Calu3 (cell line): ENCODE data around the gene PTPRG. TPM values are rescaled to one million over a fixed set of nuclear protein-coding genes. Genes with fewer than 3 reads are reported as not detected.

Source experiments
- BruUV-seq: library from RNA; stranded (reverse); fragments of 400-500 nt; replicated peaks from 2 replicates; lab custom pipeline; 2021; lab: Mats Ljungman, UMichigan
- CTCF ChIA-PET: fragments of 300-600 bp; sonication (Branson Sonifier 250); formaldehyde crosslinking; loops from one replicate; lab custom pipeline; 2022; ENCODE audit warnings: antibody characterized with exemption; lab: Charles Lee
- DNase-seq: peaks from one replicate; pipeline ENCODE4 v3.0.0; 2022
- H3K27ac Mint-ChIP-seq: one replicate; pipeline ENCODE4 v1.8.0; 2022; ENCODE audit warnings: mixed read lengths; ENCODE audit not compliant: unreplicated experiment
- H3K27me3 Mint-ChIP-seq: one replicate; pipeline ENCODE4 v1.8.0; 2022; ENCODE audit warnings: mixed read lengths; ENCODE audit not compliant: unreplicated experiment
- H3K36me3 Mint-ChIP-seq: one replicate; pipeline ENCODE4 v1.8.0; 2022; ENCODE audit warnings: mild to moderate bottlenecking, moderate library complexity, mixed read lengths; ENCODE audit not compliant: insufficient read depth, unreplicated experiment
- H3K4me1 Mint-ChIP-seq: one replicate; pipeline ENCODE4 v1.8.0; 2022; ENCODE audit warnings: mild to moderate bottlenecking, low read depth, mixed read lengths; ENCODE audit not compliant: unreplicated experiment
- H3K4me3 Mint-ChIP-seq: one replicate; pipeline ENCODE4 v1.8.0; 2022; ENCODE audit warnings: mild to moderate bottlenecking, low read depth, moderate library complexity, mixed read lengths; ENCODE audit not compliant: unreplicated experiment
- H3K9me3 Mint-ChIP-seq: one replicate; pipeline ENCODE4 v1.8.0; 2022; ENCODE audit warnings: low read depth, mixed read lengths; ENCODE audit not compliant: unreplicated experiment
- intact Hi-C: fragments of 100-400 bp; cut with micrococcal nuclease; formaldehyde crosslinking; loops from one replicate; pipeline ENCODE4 v1.10.0; 2022; ENCODE audit not compliant: unreplicated experiment
- total RNA-seq: library from RNA; stranded (reverse); gene quantifications from 2 replicates; pipeline ENCODE4 v1.2.3, GENCODE V29; 2022
- TF ChIP-seq, protein P1 (sequence below): fragments of 200-600 bp; IDR thresholded peaks from one replicate; pipeline ENCODE4 v1.8.0; 2022; ENCODE audit warnings: antibody characterized with exemption; ENCODE audit not compliant: unreplicated experiment

The PTPRG gene
- total RNA-seq, 1 experiment from 2014 or later: 0.35 TPM

DNA sequence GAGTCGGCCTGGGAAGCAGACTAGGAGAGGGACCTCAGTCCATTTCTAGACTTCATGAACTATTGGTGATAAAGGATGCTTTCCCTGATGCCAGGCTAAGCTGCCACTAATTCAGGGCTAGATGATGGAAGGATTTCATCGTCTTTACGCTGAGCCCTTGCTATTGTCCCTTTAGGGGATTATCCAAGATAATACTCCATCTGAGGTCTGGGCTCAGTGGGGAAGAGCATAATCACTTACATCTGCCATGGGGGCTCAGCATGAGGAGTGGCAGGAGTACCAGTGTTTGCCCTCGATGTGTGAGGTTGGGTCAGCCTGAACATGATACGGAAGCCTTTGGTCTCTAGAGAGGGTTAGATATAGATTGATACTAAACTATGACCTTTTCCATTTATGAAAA, 47.3 kb downstream of the PTPRG start:
- intact Hi-C loops: no loop called here
- TF ChIP-seq, protein P1, sequence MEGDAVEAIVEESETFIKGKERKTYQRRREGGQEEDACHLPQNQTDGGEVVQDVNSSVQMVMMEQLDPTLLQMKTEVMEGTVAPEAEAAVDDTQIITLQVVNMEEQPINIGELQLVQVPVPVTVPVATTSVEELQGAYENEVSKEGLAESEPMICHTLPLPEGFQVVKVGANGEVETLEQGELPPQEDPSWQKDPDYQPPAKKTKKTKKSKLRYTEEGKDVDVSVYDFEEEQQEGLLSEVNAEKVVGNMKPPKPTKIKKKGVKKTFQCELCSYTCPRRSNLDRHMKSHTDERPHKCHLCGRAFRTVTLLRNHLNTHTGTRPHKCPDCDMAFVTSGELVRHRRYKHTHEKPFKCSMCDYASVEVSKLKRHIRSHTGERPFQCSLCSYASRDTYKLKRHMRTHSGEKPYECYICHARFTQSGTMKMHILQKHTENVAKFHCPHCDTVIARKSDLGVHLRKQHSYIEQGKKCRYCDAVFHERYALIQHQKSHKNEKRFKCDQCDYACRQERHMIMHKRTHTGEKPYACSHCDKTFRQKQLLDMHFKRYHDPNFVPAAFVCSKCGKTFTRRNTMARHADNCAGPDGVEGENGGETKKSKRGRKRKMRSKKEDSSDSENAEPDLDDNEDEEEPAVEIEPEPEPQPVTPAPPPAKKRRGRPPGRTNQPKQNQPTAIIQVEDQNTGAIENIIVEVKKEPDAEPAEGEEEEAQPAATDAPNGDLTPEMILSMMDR: no peak
- Mint-ChIP-seq H3K9me3 (peaks cover 3% of the 10 kb centered on the region), H3K4me1 (no peaks in the 10 kb centered on the region), H3K27me3 (no peaks in the 10 kb centered on the region), H3K4me3 (no peak overlapping the region), H3K27ac (no peak overlapping the region), H3K36me3 (no peaks in the 10 kb centered on the region)
- DNase-seq: no peak
- CTCF ChIA-PET: no interaction called here
- no TSS peak for BruUV-seq

DNA sequence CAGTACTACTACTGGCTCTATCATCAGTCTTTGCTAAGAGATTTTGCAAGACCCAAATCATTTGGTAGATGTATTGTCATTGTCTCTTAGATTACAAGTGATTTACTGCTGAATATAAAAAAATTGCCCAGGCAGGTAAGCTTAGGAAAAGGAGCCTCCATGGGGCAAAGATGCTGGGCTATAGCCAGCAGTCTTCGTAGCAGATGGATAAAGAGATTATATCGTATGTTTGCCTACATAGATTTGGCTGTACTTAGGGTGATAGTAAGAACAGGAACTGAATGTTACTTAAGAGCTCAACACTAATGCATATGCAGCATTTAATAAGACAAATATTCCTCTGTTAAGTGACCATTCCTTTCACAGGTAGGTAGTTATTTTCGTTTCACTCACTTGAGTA, 48.9 kb downstream of the PTPRG start:
- Mint-ChIP-seq H3K9me3 (peaks cover 5% of the 10 kb centered on the region), H3K27ac (no peak overlapping the region), H3K27me3 (no peaks in the 10 kb centered on the region), H3K4me1 (no peaks in the 10 kb centered on the region), H3K36me3 (no peaks in the 10 kb centered on the region), H3K4me3 (no peak overlapping the region)
- TF ChIP-seq, protein P1: no peak
- no TSS peak for BruUV-seq
- DNase-seq: no peak
- intact Hi-C loops: no loop called here
- CTCF ChIA-PET: no interaction called here

DNA sequence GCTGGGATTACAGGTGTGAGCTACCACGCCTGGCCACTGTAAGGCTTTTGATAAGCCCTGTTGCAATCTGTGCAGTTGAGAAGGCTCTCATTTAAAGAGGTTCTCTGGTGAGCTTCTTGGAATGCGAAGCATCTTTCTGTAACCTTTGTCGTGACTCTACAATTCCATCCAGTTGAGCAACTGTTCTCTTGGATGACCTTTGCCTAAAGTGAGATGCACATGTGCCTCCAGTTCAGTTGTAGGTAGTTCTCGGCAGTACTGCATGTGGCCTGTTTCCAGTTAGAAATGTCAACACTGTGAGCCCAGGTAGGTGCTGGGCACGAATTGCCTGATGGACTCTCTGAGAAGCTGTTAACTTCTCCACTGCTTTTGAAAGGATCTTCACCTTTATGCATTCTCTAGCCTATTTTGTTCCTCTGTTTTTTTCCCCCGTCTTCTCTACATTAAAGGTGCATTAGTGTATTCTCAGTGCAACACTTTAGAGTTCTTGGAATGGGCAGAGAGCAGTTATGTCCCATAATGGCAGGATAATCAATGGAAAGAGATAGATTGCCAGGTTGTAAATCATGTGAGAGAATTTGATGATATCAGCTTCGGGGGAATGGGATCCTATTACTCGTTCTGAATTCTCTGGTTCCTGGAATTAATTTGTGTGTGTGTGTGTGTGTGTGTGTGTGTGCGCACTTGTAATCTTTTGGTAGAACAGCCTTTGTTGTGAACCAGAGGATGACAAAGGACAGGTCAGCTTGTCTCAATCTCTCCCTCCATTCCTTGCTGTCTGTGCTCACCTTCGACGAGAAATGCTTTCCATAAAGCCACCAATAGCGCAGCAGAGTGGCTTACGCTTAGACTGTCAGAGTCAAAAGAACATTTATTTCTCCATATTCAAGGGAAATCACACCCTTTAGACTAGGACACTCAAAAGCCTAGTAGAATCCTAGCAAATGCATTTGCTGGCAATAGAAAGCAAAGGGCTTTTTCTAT, 51.1 kb downstream of the PTPRG start:
- Mint-ChIP-seq H3K36me3 (no peaks in the 10 kb centered on the region), H3K27ac (no peak overlapping the region), H3K27me3 (no peaks in the 10 kb centered on the region), H3K4me3 (no peak overlapping the region), H3K4me1 (no peaks in the 10 kb centered on the region), H3K9me3 (peaks cover 12% of the 10 kb centered on the region)
- TF ChIP-seq, protein P1: no peak
- no peak for DNase-seq
- no TSS peak for BruUV-seq
- intact Hi-C loops: no loop called here
- CTCF ChIA-PET: no interaction called here

DNA sequence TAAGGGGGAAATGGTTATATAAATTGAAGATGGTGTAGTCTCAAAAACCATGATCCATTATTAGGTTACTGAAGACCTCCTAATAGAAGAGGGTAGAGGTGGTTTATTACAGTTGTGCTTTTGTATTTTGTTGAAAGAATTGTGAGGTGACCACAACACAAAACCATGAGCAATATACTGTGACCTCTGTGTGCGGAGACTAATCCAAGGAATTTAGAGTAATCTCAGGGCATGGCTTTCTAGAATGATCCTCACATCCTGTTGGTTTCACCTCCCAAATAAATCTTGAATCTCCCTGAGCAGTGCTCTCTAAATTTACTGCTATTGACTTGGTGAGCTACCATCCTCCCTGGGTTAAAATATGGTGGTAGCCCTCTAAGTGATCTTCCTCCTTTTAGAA, 52.3 kb downstream of the PTPRG start:
- Mint-ChIP-seq H3K4me3 (no peak overlapping the region), H3K9me3 (peaks cover 12% of the 10 kb centered on the region), H3K4me1 (no peaks in the 10 kb centered on the region), H3K27ac (no peak overlapping the region), H3K36me3 (no peaks in the 10 kb centered on the region), H3K27me3 (no peaks in the 10 kb centered on the region)
- intact Hi-C loops: no loop called here
- BruUV-seq: no TSS peak
- DNase-seq: no peak
- TF ChIP-seq, protein P1: no peak
- CTCF ChIA-PET: no interaction called here
